ENCODE data around the gene ATP6AP2.

- TF ChIP-seq, protein P1, sequence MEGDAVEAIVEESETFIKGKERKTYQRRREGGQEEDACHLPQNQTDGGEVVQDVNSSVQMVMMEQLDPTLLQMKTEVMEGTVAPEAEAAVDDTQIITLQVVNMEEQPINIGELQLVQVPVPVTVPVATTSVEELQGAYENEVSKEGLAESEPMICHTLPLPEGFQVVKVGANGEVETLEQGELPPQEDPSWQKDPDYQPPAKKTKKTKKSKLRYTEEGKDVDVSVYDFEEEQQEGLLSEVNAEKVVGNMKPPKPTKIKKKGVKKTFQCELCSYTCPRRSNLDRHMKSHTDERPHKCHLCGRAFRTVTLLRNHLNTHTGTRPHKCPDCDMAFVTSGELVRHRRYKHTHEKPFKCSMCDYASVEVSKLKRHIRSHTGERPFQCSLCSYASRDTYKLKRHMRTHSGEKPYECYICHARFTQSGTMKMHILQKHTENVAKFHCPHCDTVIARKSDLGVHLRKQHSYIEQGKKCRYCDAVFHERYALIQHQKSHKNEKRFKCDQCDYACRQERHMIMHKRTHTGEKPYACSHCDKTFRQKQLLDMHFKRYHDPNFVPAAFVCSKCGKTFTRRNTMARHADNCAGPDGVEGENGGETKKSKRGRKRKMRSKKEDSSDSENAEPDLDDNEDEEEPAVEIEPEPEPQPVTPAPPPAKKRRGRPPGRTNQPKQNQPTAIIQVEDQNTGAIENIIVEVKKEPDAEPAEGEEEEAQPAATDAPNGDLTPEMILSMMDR (IDR thresholded peaks at IDR 0.05; ENCODE audit: low read depth, low read length) = no peak
- TF ChIP-seq EZH2phosphoT487 (IDR thresholded peaks at IDR 0.05; ENCODE audit: low read depth) = no peak
Observed at GRCh38 chrX:40612511-40612910, 31.7 kb downstream of the ATP6AP2 start.
